Caco-2 (cell line): ENCODE results near the gene SYVN1. TPM values are rescaled to one million over a fixed set of nuclear protein-coding genes. Genes with fewer than 3 reads are reported as not detected.

Experiments
- BruUV-seq: library from RNA; stranded (reverse); fragments of 400-500 nt; replicated peaks from 2 replicates; lab custom pipeline; 2021; lab: Mats Ljungman, UMichigan
- CTCF ChIA-PET: fragments of 300-600 bp; sonication (Branson Sonifier 250); formaldehyde crosslinking; loops from one replicate; lab custom pipeline; 2022; ENCODE audit warnings: antibody characterized with exemption; lab: Charles Lee
- POLR2A ChIA-PET: fragments of 300-600 bp; sonication (Branson Sonifier 250); formaldehyde crosslinking; loops from one replicate; lab custom pipeline; 2022; ENCODE audit warnings: antibody characterized with exemption; lab: Charles Lee
- DNase-seq, 2 experiments: peaks; one replicate each; pipeline versions ENCODE4 v3.0.0 to v3.0.0-alpha.2; 2020 to 2022
- H3K27me3 ChIP-seq: replicated peaks from 2 replicates; pipeline ENCODE4 v1.6.0; 2011; ENCODE audit warnings: low read length; ENCODE audit not compliant: control insufficient read depth, insufficient read depth
- H3K36me3 ChIP-seq: 2 replicates; pipeline ENCODE4 v1.5.1; 2011; ENCODE audit warnings: low read length; ENCODE audit not compliant: control insufficient read depth, insufficient read depth
- H3K4me1 ChIP-seq: fragments of 250-450 bp; sonication (Bioruptor Pico); 2 replicates; pipeline ENCODE4 v1.5.1; 2020; ENCODE audit warnings: mild to moderate bottlenecking
- H3K4me3 ChIP-seq: 2 replicates; pipeline ENCODE4 v1.5.1; 2011; ENCODE audit warnings: low read depth, mild to moderate bottlenecking, control low read depth, low read length
- H3K9me3 ChIP-seq: fragments of 250-450 bp; sonication (Bioruptor Pico); 2 replicates; pipeline ENCODE4 v1.5.1; 2020; ENCODE audit warnings: mild to moderate bottlenecking, moderate library complexity
- H3K27ac Mint-ChIP-seq: one replicate; pipeline ENCODE4 v1.8.0; 2022; ENCODE audit warnings: mixed read lengths; ENCODE audit not compliant: unreplicated experiment
- H3K27me3 Mint-ChIP-seq: one replicate; pipeline ENCODE4 v1.8.0; 2022; ENCODE audit warnings: mixed read lengths; ENCODE audit not compliant: insufficient read depth, unreplicated experiment
- H3K36me3 Mint-ChIP-seq: one replicate; pipeline ENCODE4 v1.8.0; 2022; ENCODE audit warnings: mild to moderate bottlenecking, mixed read lengths; ENCODE audit not compliant: insufficient read depth, unreplicated experiment
- H3K4me1 Mint-ChIP-seq: one replicate; pipeline ENCODE4 v1.8.0; 2022; ENCODE audit warnings: low read depth, mixed read lengths; ENCODE audit not compliant: unreplicated experiment
- H3K4me3 Mint-ChIP-seq: one replicate; pipeline ENCODE4 v1.8.0; 2022; ENCODE audit warnings: mild to moderate bottlenecking, moderate library complexity, mixed read lengths; ENCODE audit not compliant: unreplicated experiment
- H3K9me3 Mint-ChIP-seq: one replicate; pipeline ENCODE4 v1.8.0; 2022; ENCODE audit warnings: mixed read lengths; ENCODE audit not compliant: unreplicated experiment
- CTCF ChIP-seq, 2 experiments: fragments of 200-600 bp in 1 of 2; IDR thresholded peaks; 1 replicate in 1 of 2; 2 replicates in 1 of 2; pipeline versions ENCODE4 v1.5.1 to v1.8.0; 2011 to 2022; ENCODE audit warnings: antibody characterized with exemption in 1 of 2, control low read depth in 1 of 2, inconsistent platforms in 1 of 2, low read depth in 1 of 2, low read length in 1 of 2, mild to moderate bottlenecking in 1 of 2, moderate library complexity in 1 of 2; ENCODE audit not compliant: insufficient read depth in 1 of 2, severe bottlenecking in 1 of 2, unreplicated experiment in 1 of 2
- intact Hi-C: fragments of 100-400 bp; cut with micrococcal nuclease; formaldehyde crosslinking; loops from one replicate; pipeline ENCODE4 v1.10.0; 2022; ENCODE audit not compliant: unreplicated experiment
- total RNA-seq: library from RNA; stranded (reverse); gene quantifications from 2 replicates; pipeline ENCODE4 v1.2.3, GENCODE V29; 2022

SYVN1 gene
- total RNA-seq, 1 experiment from 2014 or later = 50.9 TPM

GRCh38 chr11:65127473-65128181 is 6.7 kb downstream of the SYVN1 start:
- H3K36me3 Mint-ChIP-seq = peaks cover 70% of the 10 kb centered on the region
- Histone ChIP-seq H3K4me3 (no peak overlapping the region), H3K27me3 (no peaks in the 10 kb centered on the region), H3K9me3 (no peaks in the 10 kb centered on the region), H3K36me3 (peaks cover 10% of the 10 kb centered on the region), H3K4me1 (peaks cover 7% of the 10 kb centered on the region)
- no TSS peak for BruUV-seq
- H3K4me1 Mint-ChIP-seq = no peaks in the 10 kb centered on the region
- no peak for DNase-seq
- H3K27me3 Mint-ChIP-seq = no peaks in the 10 kb centered on the region
- ChIA-PET POLR2A (no interaction called here), CTCF (interaction anchor here (0.6 to 0.8 kb wide), 2 partner anchors 527 to 1153 kb away, joined by 3 read pairs; no protein-coding TSS in a partner anchor)
- H3K9me3 Mint-ChIP-seq = no peaks in the 10 kb centered on the region
- intact Hi-C loops = no loop called here
- H3K27ac Mint-ChIP-seq = no peak overlapping the region
- H3K4me3 Mint-ChIP-seq = no peak overlapping the region
- no peak for TF ChIP-seq CTCF (IDR thresholded peaks at IDR 0.05; ENCODE audit: insufficient read depth in 1 of 2, low read depth in 1 of 2, low read length in 1 of 2, severe bottlenecking in 1 of 2, unreplicated experiment in 1 of 2)

- no peak overlapping the region for H3K4me3 Mint-ChIP-seq
- no peak overlapping the region for H3K4me3 ChIP-seq
- no TSS peak for BruUV-seq
- no peaks in the 10 kb centered on the region for H3K27me3 Mint-ChIP-seq
- no peak for TF ChIP-seq CTCF (IDR thresholded peaks at IDR 0.05; ENCODE audit: insufficient read depth in 1 of 2, low read depth in 1 of 2, low read length in 1 of 2, severe bottlenecking in 1 of 2, unreplicated experiment in 1 of 2)
- no peak for DNase-seq
- H3K36me3 Mint-ChIP-seq = peaks cover 75% of the 10 kb centered on the region
- H3K36me3 ChIP-seq = peaks cover 9% of the 10 kb centered on the region
- H3K4me1 Mint-ChIP-seq = no peaks in the 10 kb centered on the region
- no peaks in the 10 kb centered on the region for H3K9me3 Mint-ChIP-seq
- ChIA-PET POLR2A (no interaction called here), CTCF (no interaction called here)
- peaks cover 7% of the 10 kb centered on the region for H3K4me1 ChIP-seq
- H3K9me3 ChIP-seq = no peaks in the 10 kb centered on the region
- intact Hi-C loops = no loop called here
- no peaks in the 10 kb centered on the region for H3K27me3 ChIP-seq
- H3K27ac Mint-ChIP-seq = no peak overlapping the region
Observed at GRCh38 chr11:65126624-65127274, 7.6 kb downstream of the SYVN1 start.

- no peak for TF ChIP-seq CTCF (IDR thresholded peaks at IDR 0.05; ENCODE audit: insufficient read depth in 1 of 2, low read depth in 1 of 2, low read length in 1 of 2, severe bottlenecking in 1 of 2, unreplicated experiment in 1 of 2)
- Mint-ChIP-seq H3K36me3 (peaks cover 80% of the 10 kb centered on the region), H3K27ac (no peak overlapping the region), H3K4me3 (no peak overlapping the region), H3K9me3 (no peaks in the 10 kb centered on the region), H3K27me3 (no peaks in the 10 kb centered on the region), H3K4me1 (peaks cover 7% of the 10 kb centered on the region)
- intact Hi-C loops = no loop called here
- BruUV-seq = no TSS peak
- no peaks in the 10 kb centered on the region for H3K9me3 ChIP-seq
- POLR2A ChIA-PET = no interaction called here
- H3K27me3 ChIP-seq = no peaks in the 10 kb centered on the region
- no peak overlapping the region for H3K4me3 ChIP-seq
- peaks cover 6% of the 10 kb centered on the region for H3K36me3 ChIP-seq
- H3K4me1 ChIP-seq = peaks cover 14% of the 10 kb centered on the region
- CTCF ChIA-PET = no interaction called here
- DNase-seq = no peak
Observed at GRCh38 chr11:65125197-65126056, 8.9 kb downstream of the SYVN1 start.
